ENCODE results near the gene CAVIN1. TPM values are rescaled to one million over a fixed set of nuclear protein-coding genes. Genes with fewer than 3 reads are reported as not detected.
"Not testable (repeated sequence)": the region's sequence is repeated elsewhere in the genome, so short reads cannot be mapped to it uniquely, and the experiment has no call there.

CAVIN1 gene
- total and polyA plus RNA-seq, 11 donors = 140 to 318 (median 253) TPM

DNA sequence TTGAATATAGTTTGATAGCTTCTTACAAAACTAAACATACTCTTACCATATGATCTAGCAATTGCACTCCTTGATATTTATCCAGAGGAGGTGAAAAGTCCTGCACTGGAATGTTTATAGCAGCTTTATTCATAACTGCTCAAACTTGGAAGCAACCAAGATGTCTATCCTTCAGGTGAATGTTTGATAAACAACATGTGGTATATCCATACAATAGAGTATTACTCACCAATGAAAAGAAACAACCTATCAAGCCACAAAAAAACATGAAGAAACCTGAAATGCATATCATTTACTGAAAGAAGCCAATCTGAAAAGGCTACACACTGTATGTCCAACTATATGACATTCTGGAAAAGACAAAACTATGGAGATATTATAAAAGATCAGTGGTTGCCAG lies 50.9 kb downstream of the CAVIN1 start:
- Histone ChIP-seq H3K9me3 (peaks cover 0 to 5% (median 0%) of the 10 kb centered on the region in 12 donors), H3K27me3 (no peaks in the 10 kb centered on the region), H3K4me1 (peaks cover 3 to 46% (median 24%) of the 10 kb centered on the region in 12 donors), H3K4me3 (no peak overlapping the region), H3K27ac (no peak overlapping the region), H3K36me3 (peaks cover 0 to 49% (median 13%) of the 10 kb centered on the region in 9 donors)
- intact Hi-C loops (cut with DNase I) = no loop called here
- TF ChIP-seq, protein P1, sequence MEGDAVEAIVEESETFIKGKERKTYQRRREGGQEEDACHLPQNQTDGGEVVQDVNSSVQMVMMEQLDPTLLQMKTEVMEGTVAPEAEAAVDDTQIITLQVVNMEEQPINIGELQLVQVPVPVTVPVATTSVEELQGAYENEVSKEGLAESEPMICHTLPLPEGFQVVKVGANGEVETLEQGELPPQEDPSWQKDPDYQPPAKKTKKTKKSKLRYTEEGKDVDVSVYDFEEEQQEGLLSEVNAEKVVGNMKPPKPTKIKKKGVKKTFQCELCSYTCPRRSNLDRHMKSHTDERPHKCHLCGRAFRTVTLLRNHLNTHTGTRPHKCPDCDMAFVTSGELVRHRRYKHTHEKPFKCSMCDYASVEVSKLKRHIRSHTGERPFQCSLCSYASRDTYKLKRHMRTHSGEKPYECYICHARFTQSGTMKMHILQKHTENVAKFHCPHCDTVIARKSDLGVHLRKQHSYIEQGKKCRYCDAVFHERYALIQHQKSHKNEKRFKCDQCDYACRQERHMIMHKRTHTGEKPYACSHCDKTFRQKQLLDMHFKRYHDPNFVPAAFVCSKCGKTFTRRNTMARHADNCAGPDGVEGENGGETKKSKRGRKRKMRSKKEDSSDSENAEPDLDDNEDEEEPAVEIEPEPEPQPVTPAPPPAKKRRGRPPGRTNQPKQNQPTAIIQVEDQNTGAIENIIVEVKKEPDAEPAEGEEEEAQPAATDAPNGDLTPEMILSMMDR (IDR thresholded peaks at IDR 0.05) = no peak
- TF ChIP-seq POLR2A (IDR thresholded peaks at IDR 0.05) = no peak
- DNase-seq = no peak
- no peak for ATAC-seq

DNA sequence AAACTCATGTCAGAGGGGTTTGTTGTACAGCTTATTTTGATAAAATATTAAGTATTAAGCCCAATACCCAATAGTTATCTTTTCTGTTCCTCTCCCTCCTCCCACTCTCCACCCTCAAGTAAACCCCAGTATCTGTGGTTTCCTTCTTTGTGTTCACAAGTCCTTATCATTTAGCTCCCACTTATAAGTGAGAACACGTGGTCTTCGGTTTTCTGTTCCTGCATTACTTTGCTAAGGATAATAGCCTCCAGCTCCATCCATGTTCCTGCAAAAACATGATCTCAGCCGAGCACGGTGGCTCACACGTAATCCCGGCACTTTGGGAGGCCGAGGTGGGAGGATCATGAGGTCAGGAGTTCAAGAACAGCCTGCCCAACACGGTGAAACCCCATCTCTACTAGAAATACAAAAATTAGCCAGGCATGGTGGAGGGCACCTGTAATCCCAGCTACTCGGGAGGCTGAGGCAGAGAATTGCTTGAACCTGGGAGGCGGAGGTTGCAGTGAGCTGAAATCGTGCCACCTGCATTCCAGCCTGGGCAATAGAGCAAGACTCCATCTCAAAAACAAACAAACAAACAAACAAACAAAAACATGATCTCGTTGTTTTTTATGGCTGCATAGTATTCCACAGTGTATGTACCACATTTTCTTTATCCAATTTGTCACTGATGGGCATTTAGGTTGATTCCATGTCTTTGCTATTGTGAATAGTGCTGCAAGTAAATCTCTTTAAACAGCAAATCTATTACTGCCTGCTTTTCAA lies 54.1 kb downstream of the CAVIN1 start:
- H3K4me3 ChIP-seq; DNase-seq; ATAC-seq; H3K27ac ChIP-seq; H3K27me3 ChIP-seq; intact Hi-C loops (cut with DNase I); H3K9me3 ChIP-seq: not testable (repeated sequence)
- H3K36me3 ChIP-seq = peaks cover 0 to 50% (median 13%) of the 10 kb centered on the region in 9 donors
- 64 to 70% (median 66%) methylated on average over 12 of the region's 12 CpGs for WGBS, 4 donors
- peaks cover 3 to 59% (median 40%) of the 10 kb centered on the region in 12 donors for H3K4me1 ChIP-seq

- H3K9me3 ChIP-seq; ATAC-seq; H3K27ac ChIP-seq; H3K27me3 ChIP-seq; H3K4me3 ChIP-seq; intact Hi-C loops (cut with DNase I); DNase-seq: not testable (repeated sequence)
- 82 to 87% (median 83%) methylated on average over 5 of the region's 5 CpGs for WGBS, 4 donors
- Histone ChIP-seq H3K36me3 (peaks cover 0 to 45% (median 12%) of the 10 kb centered on the region in 9 donors), H3K4me1 (peaks cover 3 to 63% (median 44%) of the 10 kb centered on the region in 12 donors)
These were observed 54.7 kb downstream of the CAVIN1 start for GRCh38 chr17:42368310-42368709.

DNA sequence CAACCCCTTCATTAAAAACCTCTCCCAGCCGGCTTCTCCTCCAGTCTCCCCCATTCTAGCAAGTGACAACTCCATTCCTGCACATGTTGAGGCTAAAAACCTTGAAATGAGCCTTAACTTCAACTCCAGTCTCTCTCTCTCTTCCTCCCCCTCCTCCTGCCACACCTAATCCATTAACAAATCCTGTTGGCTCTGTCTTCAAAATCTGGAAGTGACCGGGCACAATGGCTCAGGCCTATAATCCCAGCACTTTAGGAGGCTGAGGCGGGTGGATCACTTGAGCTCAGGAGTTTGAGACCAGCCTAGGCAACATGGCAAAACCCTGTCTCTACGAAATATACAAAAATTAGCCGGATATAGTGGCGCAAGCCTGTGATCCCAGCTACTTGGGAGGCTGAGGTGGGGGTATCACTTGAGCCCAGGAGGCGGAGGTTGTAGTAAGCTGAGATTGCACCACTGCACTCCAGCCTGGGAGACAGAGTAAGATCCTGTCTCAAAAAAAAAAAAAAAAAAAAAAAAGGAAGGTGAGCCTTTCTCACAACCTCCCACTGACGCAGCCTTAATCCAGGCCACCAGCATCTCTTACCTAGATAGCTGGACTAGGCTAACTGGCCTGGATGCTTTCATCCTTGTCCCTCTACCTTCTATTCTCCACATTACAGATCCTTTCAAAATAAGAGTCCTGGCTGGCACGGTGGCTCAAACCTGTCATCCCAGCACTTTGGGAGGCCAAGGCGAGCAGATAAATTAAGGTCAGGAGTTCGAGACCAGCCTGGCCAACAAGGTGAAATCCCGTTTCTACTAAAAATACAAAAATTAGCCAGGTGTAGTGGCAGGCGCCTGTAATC lies 56.7 kb downstream of the CAVIN1 start:
- H3K27me3 ChIP-seq; ATAC-seq; H3K9me3 ChIP-seq; intact Hi-C loops (cut with DNase I); DNase-seq: not testable (repeated sequence)
- 81 to 84% (median 83%) methylated on average over 13 of the region's 13 CpGs for WGBS, 4 donors
- peak overlapping the region in 1 of 12 donors; percentile 62 for H3K27ac ChIP-seq
- peaks cover 3 to 82% (median 63%) of the 10 kb centered on the region in 12 donors for H3K4me1 ChIP-seq
- H3K4me3 ChIP-seq = peak overlapping the region in 1 of 12 donors; percentile 4
- H3K36me3 ChIP-seq = peaks cover 0 to 27% (median 0%) of the 10 kb centered on the region in 9 donors

- peaks cover 3 to 91% (median 64%) of the 10 kb centered on the region in 12 donors for H3K4me1 ChIP-seq
These were observed 57.9 kb downstream of the CAVIN1 start for GRCh38 chr17:42365136-42365535.

More at GRCh38 chr17:42365136-42365535, 57.9 kb downstream of the CAVIN1 start:
- Histone ChIP-seq H3K27me3 (no peaks in the 10 kb centered on the region), H3K27ac (no peak overlapping the region), H3K9me3 (peaks cover 0 to 5% (median 0%) of the 10 kb centered on the region in 12 donors), H3K4me3 (no peak overlapping the region), H3K36me3 (peaks cover 0 to 16% (median 0%) of the 10 kb centered on the region in 9 donors)
- DNase-seq (no peak), ATAC-seq (peak in 1 of 4 donors; percentile 29)
- TF ChIP-seq, protein P1 (IDR thresholded peaks at IDR 0.05) = no peak
- WGBS, 4 donors = 77 to 81% (median 79%) methylated on average over 9 of the region's 9 CpGs
- intact Hi-C loops (cut with DNase I) = no loop called here

Data from heart left ventricle (tissue), 16 donors.